Thyroid gland (tissue), 4 donors: ENCODE data around the gene CCR9. TPM values are rescaled to one million over a fixed set of nuclear protein-coding genes. Genes with fewer than 3 reads are reported as not detected.

Experiments used
- DNase-seq, 2 donors: peaks; one replicate each; pipeline ENCODE4 v3.0.0-alpha.2; 2019
- H3K27ac ChIP-seq, 3 donors: fragments of 200-600 bp; sonication (generic); 1 replicate in 2 of 3; 2 replicates in 1 of 3; pipeline ENCODE4 v1.5.1; 2016 to 2019; ENCODE audit warnings: mild to moderate bottlenecking in 1 of 3, moderate library complexity in 1 of 3
- H3K27me3 ChIP-seq: fragments of 200-600 bp; sonication (generic); one replicate; pipeline ENCODE4 v1.5.1; 2019
- H3K36me3 ChIP-seq, 2 donors: fragments of 200-600 bp; sonication (generic); one replicate each; pipeline ENCODE4 v1.5.1; 2016 to 2019
- H3K4me1 ChIP-seq, 2 donors: fragments of 200-600 bp; sonication (generic); one replicate each; pipeline ENCODE4 v1.5.1; 2017 to 2019
- H3K4me3 ChIP-seq, 3 donors: fragments of 200-600 bp; sonication (generic); replicated peaks in 1 of 3; 1 replicate in 2 of 3; 2 replicates in 1 of 3; pipeline ENCODE4 v1.5.1; 2016; ENCODE audit warnings: mild to moderate bottlenecking in 1 of 3
- H3K9me3 ChIP-seq: fragments of 200-600 bp; sonication (generic); one replicate; pipeline ENCODE4 v1.5.1; 2017
- POLR2A ChIP-seq, 2 donors: fragments of 450-650 bp; IDR thresholded peaks; one replicate each; pipeline ENCODE4 v1.6.1; 2017; ENCODE audit warnings: antibody characterized with exemption in 2 of 2, mild to moderate bottlenecking in 2 of 2, moderate library complexity in 1 of 2
- WGBS, 2 donors: methylation state at CpG; one replicate each; pipeline ENCODE4 v1.1.5; 2017; 5-methylcytosine and 5-hydroxymethylcytosine counted together
- intact Hi-C: fragments of 100-400 bp; cut with DNase I; formaldehyde crosslinking; loops from one replicate; pipeline ENCODE4 v1.15.1; 2023
- total RNA-seq, 4 donors: library from RNA; depleted of rRNA; stranded (reverse); fragments of >200 nt; gene quantifications; one replicate each; pipeline ENCODE4 v1.2.3, GENCODE V29; 2016
- TF ChIP-seq, protein P1 (sequence below), 6 experiments: fragments of 200-600 bp in 3 of 6; fragments of 450-650 bp in 3 of 6; sonication (generic) in 3 of 6; IDR thresholded peaks; one replicate each; pipeline ENCODE4 v1.5.1; 2016 to 2019; ENCODE audit warnings: antibody characterized with exemption in 6 of 6, mild to moderate bottlenecking in 2 of 6, inconsistent platforms in 1 of 6, moderate library complexity in 1 of 6

CCR9 gene
- total RNA-seq, 4 donors from 2014 or later, result not detected

DNA sequence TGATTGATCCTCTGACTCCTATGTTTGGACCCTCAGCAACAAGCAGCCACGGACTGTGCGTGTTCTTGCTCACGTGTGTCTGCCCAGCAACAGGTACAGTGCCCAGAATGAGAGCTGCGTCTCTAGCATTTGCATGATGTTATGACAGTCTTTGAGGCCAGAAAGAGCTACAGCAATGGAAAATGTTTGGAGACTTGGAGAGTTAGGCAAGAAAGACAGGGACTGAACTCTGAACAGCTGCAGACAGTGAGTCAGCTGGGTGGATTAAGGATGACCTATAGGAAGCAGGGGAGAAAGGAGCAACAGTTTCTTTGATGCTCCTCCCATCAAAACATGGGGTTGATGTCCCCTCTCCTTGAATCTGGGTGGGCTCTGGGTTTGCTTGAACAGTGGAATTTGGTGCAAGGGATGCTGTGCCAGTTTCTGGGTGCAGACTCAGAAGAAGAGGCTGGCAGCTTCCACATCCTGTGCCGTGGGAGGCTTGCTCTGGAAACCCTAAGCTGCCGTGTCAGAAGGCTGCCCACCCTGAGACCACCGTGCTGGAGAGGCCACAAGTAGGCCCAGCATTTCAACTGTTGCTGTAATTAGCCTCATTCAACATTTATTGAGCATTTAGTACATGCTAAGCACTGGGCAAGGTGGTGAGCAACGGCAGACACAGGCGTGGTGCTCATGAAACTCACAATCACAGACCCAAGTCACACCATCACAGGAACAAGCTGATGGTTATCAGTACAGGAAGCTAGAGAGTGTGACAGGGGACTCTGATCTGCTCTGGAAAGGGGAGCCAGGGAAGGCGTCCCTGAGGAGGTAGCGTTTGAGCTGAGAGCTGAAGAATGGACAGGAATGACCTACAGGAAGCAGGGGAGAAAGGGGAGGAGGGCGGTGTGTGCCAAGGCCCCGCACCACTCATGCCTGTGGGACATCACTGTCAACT, 21.7 kb downstream of the CCR9 start:
- Histone ChIP-seq H3K36me3 (no peaks in the 10 kb centered on the region), H3K27me3 (no peaks in the 10 kb centered on the region), H3K27ac (no peak overlapping the region), H3K4me3 (no peak overlapping the region), H3K9me3 (no peaks in the 10 kb centered on the region), H3K4me1 (no peaks in the 10 kb centered on the region)
- 77 to 85% methylated on average over 13 of the region's 13 CpGs for WGBS, 2 donors
- intact Hi-C loops, result no loop called here
- no peak for TF ChIP-seq POLR2A (IDR thresholded peaks at IDR 0.05)
- TF ChIP-seq, protein P1, sequence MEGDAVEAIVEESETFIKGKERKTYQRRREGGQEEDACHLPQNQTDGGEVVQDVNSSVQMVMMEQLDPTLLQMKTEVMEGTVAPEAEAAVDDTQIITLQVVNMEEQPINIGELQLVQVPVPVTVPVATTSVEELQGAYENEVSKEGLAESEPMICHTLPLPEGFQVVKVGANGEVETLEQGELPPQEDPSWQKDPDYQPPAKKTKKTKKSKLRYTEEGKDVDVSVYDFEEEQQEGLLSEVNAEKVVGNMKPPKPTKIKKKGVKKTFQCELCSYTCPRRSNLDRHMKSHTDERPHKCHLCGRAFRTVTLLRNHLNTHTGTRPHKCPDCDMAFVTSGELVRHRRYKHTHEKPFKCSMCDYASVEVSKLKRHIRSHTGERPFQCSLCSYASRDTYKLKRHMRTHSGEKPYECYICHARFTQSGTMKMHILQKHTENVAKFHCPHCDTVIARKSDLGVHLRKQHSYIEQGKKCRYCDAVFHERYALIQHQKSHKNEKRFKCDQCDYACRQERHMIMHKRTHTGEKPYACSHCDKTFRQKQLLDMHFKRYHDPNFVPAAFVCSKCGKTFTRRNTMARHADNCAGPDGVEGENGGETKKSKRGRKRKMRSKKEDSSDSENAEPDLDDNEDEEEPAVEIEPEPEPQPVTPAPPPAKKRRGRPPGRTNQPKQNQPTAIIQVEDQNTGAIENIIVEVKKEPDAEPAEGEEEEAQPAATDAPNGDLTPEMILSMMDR (IDR thresholded peaks at IDR 0.05), result no peak
- DNase-seq, result no peak

DNA sequence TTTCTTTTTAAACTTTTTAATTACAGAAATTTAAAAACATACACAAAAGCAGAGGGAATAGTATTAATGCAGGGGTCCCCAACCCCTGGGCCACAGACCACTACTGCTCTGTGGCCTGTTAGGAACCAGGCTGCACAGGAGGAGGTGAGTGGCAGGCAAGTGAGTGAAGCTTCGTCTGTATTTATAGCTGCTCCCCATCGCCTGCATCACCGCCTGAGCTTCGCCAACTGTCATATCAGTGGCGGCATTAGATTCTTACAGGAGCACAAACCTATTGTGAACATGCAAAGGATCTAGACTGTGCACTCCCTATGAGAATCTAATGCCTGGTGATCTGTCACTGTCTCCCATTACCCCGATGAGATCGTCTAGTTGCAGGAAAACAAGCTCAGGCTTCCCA, 22.4 kb downstream of the CCR9 start:
- no peaks in the 10 kb centered on the region for H3K27me3 ChIP-seq
- no peaks in the 10 kb centered on the region for H3K9me3 ChIP-seq
- TF ChIP-seq POLR2A (IDR thresholded peaks at IDR 0.05), result no peak
- TF ChIP-seq, protein P1 (IDR thresholded peaks at IDR 0.05), result no peak
- DNase-seq, result no peak
- H3K4me3 ChIP-seq, result no peak overlapping the region
- H3K4me1 ChIP-seq, result no peaks in the 10 kb centered on the region
- intact Hi-C loops, result no loop called here
- no peak overlapping the region for H3K27ac ChIP-seq
- H3K36me3 ChIP-seq, result no peaks in the 10 kb centered on the region
- 94% methylated on average over 7 of the region's 7 CpGs for WGBS, 2 donors

DNA sequence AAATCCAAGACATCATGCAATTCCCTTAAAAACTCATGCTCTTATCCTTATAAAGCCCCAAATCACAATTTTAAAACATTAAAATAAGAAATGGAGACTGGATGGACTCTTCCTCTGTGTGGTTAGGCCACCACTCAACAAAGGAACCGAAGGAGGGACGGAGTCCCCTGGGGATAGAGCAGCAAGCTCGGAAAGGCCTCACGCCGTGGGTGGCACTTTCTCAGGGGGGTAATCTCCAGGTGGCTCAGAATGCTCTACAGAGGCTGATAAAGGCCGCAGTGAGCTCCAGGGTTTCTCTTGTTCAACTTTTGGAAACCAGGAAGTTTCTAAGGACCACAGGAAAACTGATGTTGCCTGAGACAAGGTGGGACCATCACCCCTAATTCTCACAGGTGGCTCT, 23.2 kb downstream of the CCR9 start:
- no peaks in the 10 kb centered on the region for H3K36me3 ChIP-seq
- WGBS, 2 donors, result 90 to 93% methylated on average over 6 of the region's 6 CpGs
- TF ChIP-seq, protein P1 (IDR thresholded peaks at IDR 0.05), result no peak
- TF ChIP-seq POLR2A (IDR thresholded peaks at IDR 0.05), result no peak

DNA sequence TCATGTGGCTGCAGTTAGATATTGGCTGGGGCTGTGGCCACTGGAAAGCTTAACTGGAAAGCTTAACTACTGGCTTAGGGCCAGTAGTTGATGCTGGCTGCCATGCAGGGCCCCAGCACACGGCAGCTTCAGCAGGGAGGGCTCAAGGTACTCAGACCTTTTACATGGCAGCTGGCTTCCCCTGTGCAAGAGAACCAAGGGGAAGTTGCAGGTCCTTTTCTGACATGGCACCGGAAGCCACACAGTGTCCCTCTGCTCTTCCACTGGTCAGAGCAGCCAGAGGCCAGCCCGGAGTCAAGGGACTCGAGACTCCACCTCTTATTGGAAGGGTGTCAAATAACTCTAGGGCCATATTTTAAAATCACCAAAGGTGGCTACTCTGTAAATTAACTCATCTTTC, 24.5 kb downstream of the CCR9 start:
- Histone ChIP-seq H3K4me1 (peaks cover 0 to 4% of the 10 kb centered on the region in 2 donors), H3K4me3 (no peak overlapping the region), H3K9me3 (no peaks in the 10 kb centered on the region), H3K27ac (no peak overlapping the region), H3K36me3 (no peaks in the 10 kb centered on the region), H3K27me3 (no peaks in the 10 kb centered on the region)
- 72 to 84% methylated on average over 4 of the region's 4 CpGs for WGBS, 2 donors
- DNase-seq, result no peak
- TF ChIP-seq POLR2A (IDR thresholded peaks at IDR 0.05), result no peak
- TF ChIP-seq, protein P1 (IDR thresholded peaks at IDR 0.05), result no peak
- intact Hi-C loops, result no loop called here

More for the DNA sequence above, 23.2 kb downstream of the CCR9 start:
- Histone ChIP-seq H3K9me3 (no peaks in the 10 kb centered on the region), H3K27me3 (no peaks in the 10 kb centered on the region), H3K27ac (no peak overlapping the region), H3K4me3 (no peak overlapping the region), H3K4me1 (no peaks in the 10 kb centered on the region)
- no peak for DNase-seq
- intact Hi-C loops, result no loop called here

DNA sequence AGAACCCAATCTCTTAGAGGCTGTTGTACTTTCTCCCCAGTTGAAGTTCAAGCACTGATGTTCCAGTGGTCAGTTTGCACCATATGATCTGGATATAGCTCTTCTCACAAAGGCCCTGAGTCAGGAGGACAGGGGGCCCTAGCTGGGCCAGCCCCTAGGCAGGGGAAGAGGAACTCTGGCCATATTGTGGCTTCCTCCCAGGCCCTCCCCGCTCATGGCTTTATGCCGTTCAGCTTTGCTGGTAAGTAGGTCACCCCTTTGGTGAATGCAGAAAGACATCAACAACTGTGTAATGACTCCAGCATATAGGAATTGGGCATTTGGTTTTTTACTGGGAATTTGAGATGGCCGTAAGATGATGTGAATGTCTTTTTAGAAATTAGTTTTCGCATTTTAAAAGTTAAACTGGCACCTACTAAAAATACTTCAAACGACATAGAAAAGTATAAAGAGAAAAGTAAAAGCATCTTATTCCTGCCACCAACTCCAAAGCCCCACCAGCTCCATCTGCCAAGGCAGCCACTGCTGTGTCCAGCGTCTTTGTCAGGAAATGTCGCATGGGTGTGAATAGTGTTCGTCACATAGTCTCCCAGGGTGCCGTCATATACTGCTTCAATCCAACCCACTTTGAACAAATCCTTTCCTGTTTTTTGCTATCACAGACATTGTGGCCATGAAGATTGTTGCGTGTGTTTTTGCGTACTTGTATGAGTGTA, 25.3 kb downstream of the CCR9 start:
- WGBS, 2 donors, result 95 to 96% methylated on average over 11 of the region's 11 CpGs
- no peak for DNase-seq
- H3K9me3 ChIP-seq, result no peaks in the 10 kb centered on the region
- TF ChIP-seq, protein P1 (IDR thresholded peaks at IDR 0.05), result no peak
- no peak for TF ChIP-seq POLR2A (IDR thresholded peaks at IDR 0.05)
- intact Hi-C loops, result no loop called here
- H3K36me3 ChIP-seq, result no peaks in the 10 kb centered on the region
- H3K27me3 ChIP-seq, result no peaks in the 10 kb centered on the region
- no peak overlapping the region for H3K27ac ChIP-seq
- H3K4me1 ChIP-seq, result peaks cover 0 to 9% of the 10 kb centered on the region in 2 donors
- no peak overlapping the region for H3K4me3 ChIP-seq
